Common myeloid progenitor, CD34-positive (primary cell): ENCODE results near the gene CCDC81.

Experiments used
- CTCF ChIA-PET: fragments of 350-600 bp; sonication (Branson Sonifier 250); formaldehyde crosslinking; loops from one replicate; lab custom pipeline; 2021; ENCODE audit warnings: antibody characterized with exemption; lab: Charles Lee
- POLR2A ChIA-PET: fragments of 350-600 bp; sonication (Branson Sonifier 250); formaldehyde crosslinking; loops from one replicate; lab custom pipeline; 2021; ENCODE audit warnings: antibody characterized with exemption; lab: Charles Lee
- DNase-seq, 3 donors: peaks; one replicate each; pipeline versions ENCODE4 v3.0.0 to v3.0.0-alpha.2; 2013
- H3K27ac ChIP-seq, 2 experiments: 1 replicate in 1 of 2; 2 replicates in 1 of 2; pipeline ENCODE4 v1.7.0; 2013; ENCODE audit warnings: inconsistent platforms in 2 of 2, low read length in 2 of 2, mild to moderate bottlenecking in 2 of 2, low read depth in 1 of 2, moderate library complexity in 1 of 2; ENCODE audit not compliant: severe bottlenecking in 2 of 2, insufficient read depth in 1 of 2, poor library complexity in 1 of 2
- H3K27me3 ChIP-seq, 5 experiments: replicated peaks in 2 of 5; 1 replicate in 3 of 5; 2 replicates in 2 of 5; pipeline versions ENCODE4 v1.6.1 to v1.7.0; 2013; ENCODE audit warnings: low read length in 4 of 5, mild to moderate bottlenecking in 2 of 5, moderate library complexity in 2 of 5, inconsistent platforms in 1 of 5; ENCODE audit not compliant: insufficient read depth in 5 of 5, control insufficient read depth in 4 of 5
- H3K36me3 ChIP-seq, 4 experiments: 1 replicate in 2 of 4; 2 replicates in 2 of 4; pipeline versions ENCODE4 v1.6.1 to v1.7.0; 2013; ENCODE audit warnings: low read length in 3 of 4, control low read depth in 1 of 4, mild to moderate bottlenecking in 1 of 4; ENCODE audit not compliant: control insufficient read depth in 4 of 4, insufficient read depth in 4 of 4
- H3K4me1 ChIP-seq, 4 experiments: 1 replicate in 3 of 4; 2 replicates in 1 of 4; pipeline versions ENCODE4 v1.6.1 to v1.7.1; 2013; ENCODE audit warnings: low read length in 3 of 4, mild to moderate bottlenecking in 3 of 4, control low read depth in 1 of 4, inconsistent platforms in 1 of 4, moderate library complexity in 1 of 4; ENCODE audit not compliant: control insufficient read depth in 4 of 4, insufficient read depth in 4 of 4; ENCODE audit errors: control extremely low read depth in 1 of 4
- H3K4me3 ChIP-seq, 7 experiments: 1 replicate in 4 of 7; 2 replicates in 3 of 7; pipeline versions ENCODE4 v1.5.1 to v1.7.0; 2013; ENCODE audit warnings: mild to moderate bottlenecking in 7 of 7, low read length in 6 of 7, moderate library complexity in 6 of 7, inconsistent platforms in 2 of 7, low read depth in 2 of 7, control low read depth in 1 of 7; ENCODE audit not compliant: insufficient read depth in 4 of 7, control insufficient read depth in 1 of 7; ENCODE audit errors: extremely low read depth in 1 of 7
- H3K9me3 ChIP-seq, 5 experiments: 1 replicate in 4 of 5; 2 replicates in 1 of 5; pipeline versions ENCODE4 v1.6.1 to v1.7.1; 2013; ENCODE audit warnings: low read length in 4 of 5, mild to moderate bottlenecking in 2 of 5, inconsistent platforms in 1 of 5, low read depth in 1 of 5, moderate library complexity in 1 of 5; ENCODE audit not compliant: control insufficient read depth in 4 of 5, insufficient read depth in 2 of 5; ENCODE audit errors: control extremely low read depth in 1 of 5
- WGBS: methylation state at CpG from one replicate; pipeline ENCODE4 v1.1.5; 2013; ENCODE audit not compliant: insufficient coverage; 5-methylcytosine and 5-hydroxymethylcytosine counted together

Gene CCDC81

GRCh38 chr11:86469491-86470388 is 95.1 kb downstream of the CCDC81 start:
- DNase-seq: no peak
- 97% methylated on average over 4 of the region's 5 CpGs for WGBS
- ChIA-PET CTCF (interaction anchor here (0.9 to 2.9 kb wide), 4 partner anchors 10 to 15 kb away, joined by 3 to 14 read pairs (median 7); no protein-coding TSS in a partner anchor), POLR2A (no interaction called here)
- Histone ChIP-seq H3K4me3 (no peak overlapping the region), H3K27me3 (no peaks in the 10 kb centered on the region), H3K9me3 (no peaks in the 10 kb centered on the region), H3K4me1 (no peaks in the 10 kb centered on the region), H3K36me3 (peaks cover 0 to 12% (median 2%) of the 10 kb centered on the region in 4 experiments), H3K27ac (no peak overlapping the region)
